Effector CD8-positive, alpha-beta T cell (primary cell): ENCODE measurements around the gene APOB.

ENCODE experiments used
- DNase-seq: peaks from one replicate; lab custom pipeline; 2025; lab: John Stamatoyannopoulos, UW
- total RNA-seq, 4 experiments: gene quantifications; one replicate each; lab custom pipeline; 2026; lab: John Stamatoyannopoulos, UW

The APOB gene
- total RNA-seq = 0 to 0.09 (median 0) reads per million in 4 experiments

GRCh38 chr2:21043744-21044532 lies at the start of gene APOB:
TSS of gene APOB (minus strand) at chr2:21044073. CDS start at chr2:21043945, 128 bp downstream.
- DNase-seq = no peak

- no peak for DNase-seq
Observed at GRCh38 chr2:21092308-21092869, 48.5 kb upstream of the APOB start.

- no peak for DNase-seq
Observed at GRCh38 chr2:21084401-21084800, 40.5 kb upstream of the APOB start.

- DNase-seq = no peak
Observed at GRCh38 chr2:21083482-21083881, 39.6 kb upstream of the APOB start.

- no peak for DNase-seq
Observed at GRCh38 chr2:21078296-21078695, 34.4 kb upstream of the APOB start.

- no peak for DNase-seq
Observed at GRCh38 chr2:21072477-21073242, 28.8 kb upstream of the APOB start.

- DNase-seq = no peak
Observed at GRCh38 chr2:21070341-21071257, 26.7 kb upstream of the APOB start.

- no peak for DNase-seq
Observed at GRCh38 chr2:21069746-21070340, 26.0 kb upstream of the APOB start.

- no peak for DNase-seq
Observed at GRCh38 chr2:21067859-21068537, 24.1 kb upstream of the APOB start.

GRCh38 chr2:21067125-21067524 lies 23.3 kb upstream of the APOB start:
- DNase-seq = no peak

- DNase-seq = no peak
Observed at GRCh38 chr2:21059885-21060610, 16.2 kb upstream of the APOB start.

- no peak for DNase-seq
Observed at GRCh38 chr2:21057097-21057496, 13.2 kb upstream of the APOB start.

GRCh38 chr2:21055879-21056790 lies 12.3 kb upstream of the APOB start:
- no peak for DNase-seq

GRCh38 chr2:21055451-21055850 lies 11.6 kb upstream of the APOB start:
- DNase-seq = no peak

- no peak for DNase-seq
Observed at GRCh38 chr2:21054011-21054410, 10.1 kb upstream of the APOB start.

GRCh38 chr2:21052044-21052443 lies 8.2 kb upstream of the APOB start:
- DNase-seq = no peak

- DNase-seq = no peak
Observed at GRCh38 chr2:21050164-21050563, 6.3 kb upstream of the APOB start.

- DNase-seq = no peak
Observed at GRCh38 chr2:21047141-21048009, 3.5 kb upstream of the APOB start.
